Naive thymus-derived CD8-positive, alpha-beta T cell (primary cell): Measurements from ENCODE around the gene NAPEPLD. TPM values are rescaled to one million over a fixed set of nuclear protein-coding genes. Genes with fewer than 3 reads are reported as not detected.
A peak's percentile ranks its signal among the peaks of the same experiment; 100 is the strongest.
"Not testable (repeated sequence)": the region's sequence is repeated elsewhere in the genome, so short reads cannot be mapped to it uniquely, and the experiment has no call there.

Source experiments
- ATAC-seq, 2 donors: fragments of 150-1000 bp; cut with Tn5 transposase in 1 of 2; sonication (Bioruptor Pico), chemical (Tn5 transposase) in 1 of 2; 1 replicate in 1 of 2; 2 replicates in 1 of 2; pipeline ENCODE4 v1.10.0; 2021; ENCODE audit warnings: mild to moderate bottlenecking in 2 of 2, moderate library complexity in 2 of 2
- POLR2A ChIA-PET: fragments of 350-600 bp; sonication (Branson Sonifier 250); formaldehyde crosslinking; loops from one replicate; lab custom pipeline; 2021; ENCODE audit warnings: antibody characterized with exemption; lab: Charles Lee
- DNase-seq, 10 donors: peaks; one replicate each; pipeline versions ENCODE4 v3.0.0 to v3.0.0-alpha.2; 2020 to 2022
- H3K27ac Mint-ChIP-seq, 10 donors: one replicate each; pipeline ENCODE4 v1.8.0; 2020 to 2022; ENCODE audit warnings: mild to moderate bottlenecking in 10 of 10, mixed read lengths in 10 of 10, moderate library complexity in 4 of 10, inconsistent platforms in 1 of 10
- H3K27me3 Mint-ChIP-seq, 5 donors: one replicate each; pipeline ENCODE4 v1.8.0; 2021 to 2022; ENCODE audit warnings: mixed read lengths in 5 of 5
- H3K36me3 Mint-ChIP-seq, 3 donors: one replicate each; pipeline ENCODE4 v1.8.0; 2020 to 2022; ENCODE audit warnings: mixed read lengths in 3 of 3, mild to moderate bottlenecking in 2 of 3, inconsistent platforms in 1 of 3
- H3K4me1 Mint-ChIP-seq, 4 donors: one replicate each; pipeline ENCODE4 v1.8.0; 2021 to 2022; ENCODE audit warnings: mixed read lengths in 4 of 4
- H3K4me3 Mint-ChIP-seq, 10 donors: one replicate each; pipeline ENCODE4 v1.8.0; 2020 to 2022; ENCODE audit warnings: mild to moderate bottlenecking in 10 of 10, mixed read lengths in 10 of 10, moderate library complexity in 6 of 10, inconsistent platforms in 1 of 10
- H3K9me3 Mint-ChIP-seq, 9 donors: one replicate each; pipeline ENCODE4 v1.8.0; 2020 to 2022; ENCODE audit warnings: mixed read lengths in 9 of 9, mild to moderate bottlenecking in 3 of 9, inconsistent platforms in 1 of 9, moderate library complexity in 1 of 9
- polyA plus RNA-seq, 3 donors: library from polyadenylated mRNA; unstranded; fragments of 300-500 nt; fragmentation: Illumina TruSeq; gene quantifications; one replicate each; pipeline ENCODE4 v1.2.3, GENCODE V29; 2021
- total RNA-seq, 8 experiments: library from RNA in 2 of 8; stranded (reverse) in 2 of 8; gene quantifications; one replicate each; pipeline ENCODE4 v1.2.3 and lab custom pipeline; 2021 to 2026

Gene NAPEPLD
- total and polyA plus RNA-seq, 5 experiments from 2014 or later, result 4.9 to 16.9 (median 8.2) TPM

DNA sequence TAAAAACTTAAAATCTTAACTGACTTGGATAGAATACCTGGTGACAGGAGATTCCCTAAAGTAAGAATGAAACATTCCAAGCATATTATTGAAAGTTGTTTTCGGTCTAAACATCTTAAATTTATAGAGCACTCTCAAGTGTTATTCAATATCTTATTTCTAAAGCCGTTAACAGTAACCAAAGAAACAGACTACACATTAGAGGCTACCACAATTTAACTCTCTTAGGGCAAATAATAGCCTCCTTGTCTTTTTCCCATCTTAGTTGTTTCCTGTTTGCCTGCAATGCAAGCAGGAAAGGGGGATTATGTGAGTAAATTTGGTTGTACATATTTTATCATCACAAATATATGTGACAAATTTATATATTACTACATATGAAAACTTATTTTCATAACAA lies 31.4 kb downstream of the NAPEPLD start:
- H3K4me1 Mint-ChIP-seq, result peaks cover 0 to 7% (median under 1%) of the 10 kb centered on the region in 4 donors
- H3K27ac Mint-ChIP-seq, result no peak overlapping the region
- POLR2A ChIA-PET, result no interaction called here
- DNase-seq, result no peak
- H3K4me3 Mint-ChIP-seq, result no peak overlapping the region
- H3K27me3 Mint-ChIP-seq, result no peaks in the 10 kb centered on the region
- ATAC-seq, result no peak
- peaks cover 0 to 4% (median 0%) of the 10 kb centered on the region in 9 donors for H3K9me3 Mint-ChIP-seq
- peaks cover 15 to 73% (median 41%) of the 10 kb centered on the region in 3 donors for H3K36me3 Mint-ChIP-seq

DNA sequence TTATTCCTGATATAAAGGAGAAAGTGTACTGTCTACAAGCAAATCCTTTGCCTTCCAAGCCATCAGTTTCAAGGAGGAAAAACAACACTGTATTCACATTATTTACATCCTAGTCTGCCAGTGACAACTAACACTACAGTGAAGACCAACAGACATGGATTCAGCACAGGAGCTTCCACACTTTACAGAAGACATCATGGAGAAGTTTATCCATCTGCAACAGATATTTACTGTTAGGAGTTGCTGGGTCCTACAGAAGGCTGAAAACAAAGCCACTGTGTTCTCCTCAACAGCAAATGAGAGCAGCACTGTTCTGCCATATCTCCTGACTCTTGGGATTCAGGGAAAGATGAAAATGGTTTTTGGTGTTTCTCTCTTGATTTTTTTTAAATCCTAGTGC lies 31.9 kb downstream of the NAPEPLD start:
- POLR2A ChIA-PET, result no interaction called here
- Mint-ChIP-seq H3K9me3 (peaks cover 0 to 4% (median 0%) of the 10 kb centered on the region in 9 donors), H3K27ac (no peak overlapping the region), H3K4me3 (no peak overlapping the region), H3K4me1 (peaks cover 0 to 7% (median under 1%) of the 10 kb centered on the region in 4 donors), H3K36me3 (peaks cover 15 to 71% (median 42%) of the 10 kb centered on the region in 3 donors), H3K27me3 (no peaks in the 10 kb centered on the region)
- ATAC-seq (no peak), DNase-seq (no peak)

DNA sequence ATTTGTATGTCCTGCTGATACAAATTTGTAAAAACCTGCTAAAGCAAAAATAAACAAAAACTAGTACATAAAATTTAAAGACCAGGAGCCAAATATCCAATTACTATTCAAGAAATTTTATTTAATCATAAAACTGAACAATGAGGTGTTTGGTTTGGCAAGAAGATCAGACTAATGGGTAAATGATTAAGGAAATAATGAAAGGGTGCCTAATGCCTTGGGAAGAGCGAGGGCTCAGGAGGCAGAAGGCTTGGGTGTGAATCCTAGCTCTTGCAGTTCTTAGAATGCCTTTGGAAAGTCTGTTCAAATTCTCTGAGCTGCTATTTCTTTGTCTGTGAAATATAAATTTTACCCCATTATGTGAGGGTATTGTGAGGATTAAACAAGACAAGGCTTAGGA lies 32.4 kb downstream of the NAPEPLD start:
- DNase-seq, result no peak
- Mint-ChIP-seq H3K36me3 (peaks cover 15 to 70% (median 43%) of the 10 kb centered on the region in 3 donors), H3K27me3 (no peaks in the 10 kb centered on the region), H3K9me3 (peaks cover 0 to 4% (median 0%) of the 10 kb centered on the region in 9 donors), H3K27ac (no peak overlapping the region), H3K4me3 (no peak overlapping the region), H3K4me1 (peaks cover 0 to 4% (median under 1%) of the 10 kb centered on the region in 4 donors)
- POLR2A ChIA-PET, result no interaction called here
- ATAC-seq, result no peak

GRCh38 chr7:103115771-103116170 lies 33.1 kb downstream of the NAPEPLD start:
- H3K27ac Mint-ChIP-seq, result no peak overlapping the region
- POLR2A ChIA-PET, result no interaction called here
- peaks cover 0 to 5% (median 3%) of the 10 kb centered on the region in 9 donors for H3K9me3 Mint-ChIP-seq
- no peaks in the 10 kb centered on the region for H3K27me3 Mint-ChIP-seq
- H3K36me3 Mint-ChIP-seq, result peaks cover 19 to 70% (median 46%) of the 10 kb centered on the region in 3 donors
- ATAC-seq (no peak), DNase-seq (no peak)
- no peak overlapping the region for H3K4me3 Mint-ChIP-seq
- H3K4me1 Mint-ChIP-seq, result peaks cover 0 to 4% (median under 1%) of the 10 kb centered on the region in 4 donors

GRCh38 chr7:103114576-103115008 lies 34.3 kb downstream of the NAPEPLD start:
- Mint-ChIP-seq H3K9me3 (peaks cover 0 to 14% (median 7%) of the 10 kb centered on the region in 9 donors), H3K4me3 (no peak overlapping the region), H3K36me3 (peaks cover 23 to 71% (median 50%) of the 10 kb centered on the region in 3 donors), H3K4me1 (peaks cover 0 to 7% (median 2%) of the 10 kb centered on the region in 4 donors), H3K27me3 (no peaks in the 10 kb centered on the region), H3K27ac (peak overlapping the region in 1 of 10 donors; percentile 69)
- POLR2A ChIA-PET, result no interaction called here
- no peak for DNase-seq
- ATAC-seq, result no peak

GRCh38 chr7:103113164-103113563 lies 35.7 kb downstream of the NAPEPLD start:
- no peak for ATAC-seq
- peak overlapping the region in 2 of 10 donors; percentile 24 to 54 for H3K27ac Mint-ChIP-seq
- POLR2A ChIA-PET, result no interaction called here
- H3K9me3 Mint-ChIP-seq, result peaks cover 0 to 22% (median 14%) of the 10 kb centered on the region in 9 donors
- H3K27me3 Mint-ChIP-seq, result no peaks in the 10 kb centered on the region
- H3K4me1 Mint-ChIP-seq, result peaks cover 3 to 14% (median 9%) of the 10 kb centered on the region in 4 donors
- no peak overlapping the region for H3K4me3 Mint-ChIP-seq
- H3K36me3 Mint-ChIP-seq, result peaks cover 28 to 77% (median 61%) of the 10 kb centered on the region in 3 donors
- DNase-seq, result no peak

DNA sequence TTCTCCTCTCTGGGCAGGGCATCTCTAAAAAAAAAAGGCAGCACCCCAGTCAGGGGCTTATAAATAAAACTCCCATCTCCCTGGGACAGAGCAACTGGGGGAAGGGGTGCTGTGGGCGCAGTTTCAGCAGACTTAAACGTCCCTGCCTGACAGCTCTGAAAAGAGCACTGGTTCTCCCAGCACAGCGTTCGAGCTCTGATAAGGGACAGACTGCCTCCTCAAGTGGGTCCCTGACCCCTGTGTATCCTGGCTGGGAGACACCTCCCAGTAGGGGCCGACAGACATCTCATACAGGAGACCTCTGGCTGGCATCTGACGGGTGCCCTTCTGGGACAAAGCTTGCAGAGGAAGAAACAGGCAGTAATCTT lies 42.2 kb downstream of the NAPEPLD start:
- ATAC-seq, DNase-seq, POLR2A ChIA-PET, H3K27me3 Mint-ChIP-seq, H3K4me3 Mint-ChIP-seq: not testable (repeated sequence)
- H3K27ac Mint-ChIP-seq, result peak overlapping the region in 1 of 10 donors; percentile 37
- peaks cover 22 to 72% (median 41%) of the 10 kb centered on the region in 3 donors for H3K36me3 Mint-ChIP-seq
- H3K4me1 Mint-ChIP-seq, result peaks cover 3 to 22% (median 10%) of the 10 kb centered on the region in 4 donors
- H3K9me3 Mint-ChIP-seq, result peaks cover 0 to 22% (median 10%) of the 10 kb centered on the region in 9 donors

DNA sequence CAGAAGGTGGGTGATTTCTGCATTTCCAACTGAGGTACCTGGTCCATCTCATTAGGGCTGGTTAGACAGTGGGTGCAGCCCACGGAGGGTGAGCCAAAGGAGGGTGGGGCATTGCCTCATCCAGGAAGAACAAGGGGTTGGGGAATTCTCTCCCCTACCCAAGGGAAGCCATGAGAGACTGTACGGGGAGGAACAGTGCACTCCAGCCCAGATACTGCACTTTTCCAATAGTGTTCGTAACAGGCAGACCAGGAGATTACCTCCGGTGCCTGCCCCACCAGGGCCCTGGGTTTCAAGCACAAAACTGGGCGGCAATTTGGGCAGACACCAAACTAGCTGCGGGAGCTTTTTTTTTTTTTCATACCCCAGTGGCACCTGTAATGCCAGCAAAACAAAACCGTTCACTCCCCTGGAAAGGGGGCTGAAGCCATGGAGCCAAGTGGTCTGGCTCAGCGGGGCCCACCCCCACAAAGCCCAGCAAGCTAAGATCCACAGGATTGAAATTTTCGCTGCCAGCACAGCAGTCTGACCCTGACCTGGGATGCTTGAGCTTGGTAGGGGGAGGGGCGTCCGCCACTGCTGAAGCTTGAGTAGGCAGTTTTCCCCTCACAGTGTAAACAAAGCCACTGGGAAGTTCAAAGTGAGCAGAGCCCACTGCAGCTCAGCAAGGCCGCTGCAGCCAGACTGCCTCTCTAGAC lies 42.7 kb downstream of the NAPEPLD start:
- POLR2A ChIA-PET, result no interaction called here
- no peak for ATAC-seq
- no peak for DNase-seq
- peaks cover 0 to 21% (median 10%) of the 10 kb centered on the region in 9 donors for H3K9me3 Mint-ChIP-seq
- H3K4me1 Mint-ChIP-seq, result peaks cover 3 to 22% (median 10%) of the 10 kb centered on the region in 4 donors
- peaks cover 22 to 71% (median 36%) of the 10 kb centered on the region in 3 donors for H3K36me3 Mint-ChIP-seq
- H3K4me3 Mint-ChIP-seq, result no peak overlapping the region
- no peaks in the 10 kb centered on the region for H3K27me3 Mint-ChIP-seq
- peak overlapping the region in 1 of 10 donors; percentile 37 for H3K27ac Mint-ChIP-seq

GRCh38 chr7:103101543-103101942 lies 47.4 kb downstream of the NAPEPLD start:
- Mint-ChIP-seq H3K27ac (peak overlapping the region in 1 of 10 donors; percentile 72), H3K4me3 (no peak overlapping the region), H3K4me1 (peaks cover 0 to 3% (median 0%) of the 10 kb centered on the region in 4 donors), H3K27me3 (no peaks in the 10 kb centered on the region), H3K9me3 (no peaks in the 10 kb centered on the region), H3K36me3 (peaks cover 0 to 57% (median 8%) of the 10 kb centered on the region in 3 donors)
- POLR2A ChIA-PET, result no interaction called here
- DNase-seq (no peak), ATAC-seq (no peak)

GRCh38 chr7:103100348-103100747 lies 48.6 kb downstream of the NAPEPLD start:
- Mint-ChIP-seq H3K4me1 (peaks cover 0 to 3% (median 0%) of the 10 kb centered on the region in 4 donors), H3K36me3 (peaks cover 0 to 62% (median 12%) of the 10 kb centered on the region in 3 donors), H3K4me3 (no peak overlapping the region), H3K27ac (peak overlapping the region in 4 of 10 donors; percentile 7 to 70 (median 34)), H3K9me3 (no peaks in the 10 kb centered on the region), H3K27me3 (no peaks in the 10 kb centered on the region)
- DNase-seq (no peak), ATAC-seq (no peak)
- POLR2A ChIA-PET, result no interaction called here

- H3K4me3 Mint-ChIP-seq, result no peak overlapping the region
- H3K9me3 Mint-ChIP-seq, result no peaks in the 10 kb centered on the region
- no peaks in the 10 kb centered on the region for H3K27me3 Mint-ChIP-seq
- no peak for ATAC-seq
- peak overlapping the region in 2 of 10 donors; percentile 6 to 55 for H3K27ac Mint-ChIP-seq
- POLR2A ChIA-PET, result interaction anchor here (1.1 kb wide), 1 partner anchor 22 kb away, joined by 4 read pairs; the partner anchor contains the start of genes ARMC10 and FBXL13
- no peak for DNase-seq
- peaks cover 0 to 64% (median 16%) of the 10 kb centered on the region in 3 donors for H3K36me3 Mint-ChIP-seq
- peaks cover 0 to 2% (median 0%) of the 10 kb centered on the region in 4 donors for H3K4me1 Mint-ChIP-seq
Measured at GRCh38 chr7:103097041-103097440, 51.9 kb downstream of the NAPEPLD start.

GRCh38 chr7:103095558-103095957 lies 53.3 kb downstream of the NAPEPLD start:
- H3K27ac Mint-ChIP-seq, H3K27me3 Mint-ChIP-seq, H3K4me3 Mint-ChIP-seq, ATAC-seq, POLR2A ChIA-PET, DNase-seq, H3K9me3 Mint-ChIP-seq, H3K4me1 Mint-ChIP-seq: not testable (repeated sequence)
- H3K36me3 Mint-ChIP-seq, result peaks cover 0 to 62% (median 18%) of the 10 kb centered on the region in 3 donors

- Mint-ChIP-seq H3K27me3 (no peaks in the 10 kb centered on the region), H3K4me1 (peaks cover 0 to 2% (median 0%) of the 10 kb centered on the region in 4 donors), H3K36me3 (peaks cover 0 to 65% (median 18%) of the 10 kb centered on the region in 3 donors), H3K27ac (peak overlapping the region in 4 of 10 donors; percentile 24 to 62 (median 29)), H3K9me3 (no peaks in the 10 kb centered on the region), H3K4me3 (no peak overlapping the region)
- POLR2A ChIA-PET, result no interaction called here
- DNase-seq, result no peak
- no peak for ATAC-seq
Measured at GRCh38 chr7:103094102-103094501, 54.8 kb downstream of the NAPEPLD start.
